Calu3 (cell line): ENCODE results near the gene ZNF619. TPM values are rescaled to one million over a fixed set of nuclear protein-coding genes. Genes with fewer than 3 reads are reported as not detected.

Experiments used
- BruUV-seq: library from RNA; stranded (reverse); fragments of 400-500 nt; replicated peaks from 2 replicates; lab custom pipeline; 2021; lab: Mats Ljungman, UMichigan
- CTCF ChIA-PET: fragments of 300-600 bp; sonication (Branson Sonifier 250); formaldehyde crosslinking; loops from one replicate; lab custom pipeline; 2022; ENCODE audit warnings: antibody characterized with exemption; lab: Charles Lee
- DNase-seq: peaks from one replicate; pipeline ENCODE4 v3.0.0; 2022
- H3K27ac Mint-ChIP-seq: one replicate; pipeline ENCODE4 v1.8.0; 2022; ENCODE audit warnings: mixed read lengths; ENCODE audit not compliant: unreplicated experiment
- H3K27me3 Mint-ChIP-seq: one replicate; pipeline ENCODE4 v1.8.0; 2022; ENCODE audit warnings: mixed read lengths; ENCODE audit not compliant: unreplicated experiment
- H3K36me3 Mint-ChIP-seq: one replicate; pipeline ENCODE4 v1.8.0; 2022; ENCODE audit warnings: mild to moderate bottlenecking, moderate library complexity, mixed read lengths; ENCODE audit not compliant: insufficient read depth, unreplicated experiment
- H3K4me1 Mint-ChIP-seq: one replicate; pipeline ENCODE4 v1.8.0; 2022; ENCODE audit warnings: mild to moderate bottlenecking, low read depth, mixed read lengths; ENCODE audit not compliant: unreplicated experiment
- H3K4me3 Mint-ChIP-seq: one replicate; pipeline ENCODE4 v1.8.0; 2022; ENCODE audit warnings: mild to moderate bottlenecking, low read depth, moderate library complexity, mixed read lengths; ENCODE audit not compliant: unreplicated experiment
- H3K9me3 Mint-ChIP-seq: one replicate; pipeline ENCODE4 v1.8.0; 2022; ENCODE audit warnings: low read depth, mixed read lengths; ENCODE audit not compliant: unreplicated experiment
- intact Hi-C: fragments of 100-400 bp; cut with micrococcal nuclease; formaldehyde crosslinking; loops from one replicate; pipeline ENCODE4 v1.10.0; 2022; ENCODE audit not compliant: unreplicated experiment
- total RNA-seq: library from RNA; stranded (reverse); gene quantifications from 2 replicates; pipeline ENCODE4 v1.2.3, GENCODE V29; 2022
- TF ChIP-seq, protein P1 (sequence below): fragments of 200-600 bp; IDR thresholded peaks from one replicate; pipeline ENCODE4 v1.8.0; 2022; ENCODE audit warnings: antibody characterized with exemption; ENCODE audit not compliant: unreplicated experiment

ZNF619 gene
- total RNA-seq, 1 experiment from 2014 or later, result 8.4 TPM

DNA sequence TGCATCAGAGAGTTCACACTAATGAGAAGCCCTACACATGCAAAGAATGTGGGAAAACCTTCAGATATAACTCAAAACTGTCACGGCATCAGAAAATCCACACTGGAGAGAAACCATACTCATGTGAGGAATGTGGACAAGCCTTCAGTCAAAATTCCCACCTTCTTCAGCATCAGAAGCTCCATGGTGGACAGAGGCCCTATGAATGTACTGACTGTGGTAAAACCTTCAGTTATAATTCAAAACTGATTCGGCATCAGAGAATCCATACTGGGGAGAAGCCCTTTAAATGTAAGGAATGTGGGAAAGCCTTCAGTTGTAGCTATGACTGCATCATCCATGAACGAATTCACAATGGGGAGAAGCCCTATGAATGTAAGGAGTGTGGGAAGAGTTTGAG is 10.2 kb downstream of the ZNF619 start:
- Mint-ChIP-seq H3K27ac (no peak overlapping the region), H3K36me3 (no peaks in the 10 kb centered on the region), H3K27me3 (no peaks in the 10 kb centered on the region), H3K4me1 (no peaks in the 10 kb centered on the region), H3K4me3 (no peak overlapping the region), H3K9me3 (peaks cover 5% of the 10 kb centered on the region)
- CTCF ChIA-PET, result no interaction called here
- intact Hi-C loops, result no loop called here
- BruUV-seq, result no TSS peak
- TF ChIP-seq, protein P1, sequence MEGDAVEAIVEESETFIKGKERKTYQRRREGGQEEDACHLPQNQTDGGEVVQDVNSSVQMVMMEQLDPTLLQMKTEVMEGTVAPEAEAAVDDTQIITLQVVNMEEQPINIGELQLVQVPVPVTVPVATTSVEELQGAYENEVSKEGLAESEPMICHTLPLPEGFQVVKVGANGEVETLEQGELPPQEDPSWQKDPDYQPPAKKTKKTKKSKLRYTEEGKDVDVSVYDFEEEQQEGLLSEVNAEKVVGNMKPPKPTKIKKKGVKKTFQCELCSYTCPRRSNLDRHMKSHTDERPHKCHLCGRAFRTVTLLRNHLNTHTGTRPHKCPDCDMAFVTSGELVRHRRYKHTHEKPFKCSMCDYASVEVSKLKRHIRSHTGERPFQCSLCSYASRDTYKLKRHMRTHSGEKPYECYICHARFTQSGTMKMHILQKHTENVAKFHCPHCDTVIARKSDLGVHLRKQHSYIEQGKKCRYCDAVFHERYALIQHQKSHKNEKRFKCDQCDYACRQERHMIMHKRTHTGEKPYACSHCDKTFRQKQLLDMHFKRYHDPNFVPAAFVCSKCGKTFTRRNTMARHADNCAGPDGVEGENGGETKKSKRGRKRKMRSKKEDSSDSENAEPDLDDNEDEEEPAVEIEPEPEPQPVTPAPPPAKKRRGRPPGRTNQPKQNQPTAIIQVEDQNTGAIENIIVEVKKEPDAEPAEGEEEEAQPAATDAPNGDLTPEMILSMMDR, result no peak
- DNase-seq, result no peak

DNA sequence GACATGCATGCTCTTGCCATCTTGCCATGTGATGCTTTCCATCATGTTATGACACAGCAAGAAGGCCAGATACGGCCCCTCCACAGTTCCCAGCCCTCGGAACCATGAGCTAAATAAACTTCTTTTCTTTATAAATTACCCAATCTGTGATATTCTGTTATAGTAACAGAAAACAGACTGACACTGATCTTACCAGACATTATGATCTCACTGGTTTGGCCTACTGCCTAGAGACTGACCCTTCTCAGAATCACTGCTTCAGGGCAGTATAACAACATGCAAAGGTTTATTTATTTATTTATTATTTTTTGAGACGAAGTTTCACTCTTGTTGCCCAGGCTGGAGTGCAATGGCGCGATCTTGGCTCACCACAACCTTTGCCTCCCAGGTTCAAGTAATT is 14.0 kb downstream of the ZNF619 start:
- Mint-ChIP-seq H3K9me3 (peaks cover 5% of the 10 kb centered on the region), H3K27me3 (no peaks in the 10 kb centered on the region), H3K4me1 (no peaks in the 10 kb centered on the region), H3K4me3 (no peak overlapping the region), H3K27ac (no peak overlapping the region), H3K36me3 (no peaks in the 10 kb centered on the region)
- CTCF ChIA-PET, result no interaction called here
- DNase-seq, result no peak
- TF ChIP-seq, protein P1, result no peak
- no TSS peak for BruUV-seq
- intact Hi-C loops, result no loop called here

GRCh38 chr3:40494698-40495097 is 17.8 kb downstream of the ZNF619 start:
- no peaks in the 10 kb centered on the region for H3K27me3 Mint-ChIP-seq
- H3K27ac Mint-ChIP-seq, result no peak overlapping the region
- H3K36me3 Mint-ChIP-seq, result no peaks in the 10 kb centered on the region
- CTCF ChIA-PET, result no interaction called here
- H3K9me3 Mint-ChIP-seq, result no peaks in the 10 kb centered on the region
- intact Hi-C loops, result no loop called here
- TF ChIP-seq, protein P1, result no peak
- H3K4me3 Mint-ChIP-seq, result no peak overlapping the region
- no peak for DNase-seq
- no peaks in the 10 kb centered on the region for H3K4me1 Mint-ChIP-seq
- no TSS peak for BruUV-seq

DNA sequence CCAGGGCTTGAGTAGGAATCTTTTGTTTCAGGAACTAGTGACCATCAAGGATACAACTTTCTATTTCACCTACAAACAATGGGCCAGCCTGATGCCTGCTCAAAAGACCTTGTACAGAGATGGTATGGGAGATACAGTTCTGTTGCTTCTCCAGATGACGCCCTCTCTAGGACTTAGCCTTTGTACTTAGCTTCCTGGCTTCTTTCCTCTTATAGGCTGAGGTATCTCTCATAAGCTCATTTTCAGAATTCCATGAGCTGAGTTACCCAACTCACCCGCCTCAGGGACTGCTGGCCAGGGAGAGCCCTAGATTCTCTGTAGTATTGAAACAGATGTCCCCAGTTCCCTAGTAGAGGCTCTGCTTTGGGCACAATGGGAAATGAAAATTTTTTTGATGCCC is 20.4 kb downstream of the ZNF619 start:
- TF ChIP-seq, protein P1, result no peak
- H3K36me3 Mint-ChIP-seq, result no peaks in the 10 kb centered on the region
- BruUV-seq, result no TSS peak
- no peak for DNase-seq
- no peaks in the 10 kb centered on the region for H3K9me3 Mint-ChIP-seq
- CTCF ChIA-PET, result no interaction called here
- intact Hi-C loops, result no loop called here
- no peaks in the 10 kb centered on the region for H3K4me1 Mint-ChIP-seq
- no peak overlapping the region for H3K27ac Mint-ChIP-seq
- H3K27me3 Mint-ChIP-seq, result no peaks in the 10 kb centered on the region
- no peak overlapping the region for H3K4me3 Mint-ChIP-seq
